HepG2 (cell line): Measurements from ENCODE around the gene HSPA1B. TPM values are rescaled to one million over a fixed set of nuclear protein-coding genes. Genes with fewer than 3 reads are reported as not detected.

Source experiments
- HOXA9 ChIP-seq: sonication (generic); formaldehyde crosslinking; IDR thresholded peaks from 2 replicates; pipeline ENCODE4 v1.8.1; 2022; ENCODE audit warnings: missing genetic modification reagents, mild to moderate bottlenecking, moderate library complexity, borderline replicate concordance
- PCBP2 ChIP-seq: fragments of 200-400 bp; formaldehyde crosslinking; optimal IDR thresholded peaks from 2 replicates; pipeline ENCODE3; 2018; ENCODE audit warnings: low read length, low read depth; ENCODE audit not compliant: poor library complexity, severe bottlenecking
- YEATS4 ChIP-seq: sonication (generic); formaldehyde crosslinking; IDR thresholded peaks from 2 replicates; pipeline ENCODE4 v1.4.0; 2020; ENCODE audit warnings: missing genetic modification reagents, borderline replicate concordance
- ZNF383 ChIP-seq: sonication (generic); formaldehyde crosslinking; IDR thresholded peaks from 2 replicates; pipeline ENCODE4 v1.4.0; 2020; ENCODE audit warnings: missing genetic modification reagents, mild to moderate bottlenecking, borderline replicate concordance
- ZNF672 ChIP-seq: sonication (generic); formaldehyde crosslinking; IDR thresholded peaks from 2 replicates; pipeline ENCODE4 v1.8.1; 2022; ENCODE audit warnings: missing genetic modification reagents
- polyA plus RNA-seq, 8 experiments: library from polyadenylated mRNA; depleted of rRNA in 3 of 8; stranded (reverse) in 7 of 8; unstranded in 1 of 8; fragments of >200 nt; fragmentation: Illumina TruSeq in 4 of 8; extraction: Trizol in 4 of 8; gene quantifications; 2 replicates each; pipeline versions ENCODE4 v1.2.1 to v1.2.3, GENCODE V29; 2011 to 2016; ENCODE audit warnings: low read depth in 4 of 8, missing spikeins in 1 of 8, mixed read lengths in 1 of 8; ENCODE audit not compliant: insufficient read depth in 1 of 8
- total RNA-seq, 5 experiments: library from RNA; depleted of rRNA; stranded (reverse); fragments of >200 nt; fragmentation: Illumina TruSeq; extraction: Trizol; gene quantifications; 2 replicates each; pipeline ENCODE4 v1.2.3, GENCODE V29; 2016; ENCODE audit warnings: low read depth in 1 of 5
- TF ChIP-seq, protein P1 (sequence below): sonication (generic); formaldehyde crosslinking; IDR thresholded peaks from 2 replicates; pipeline ENCODE4 v1.9.0; 2022; ENCODE audit warnings: low read depth, missing genetic modification reagents
- TF ChIP-seq, protein P2 (sequence below): sonication (generic); formaldehyde crosslinking; IDR thresholded peaks from 2 replicates; pipeline ENCODE4 v1.4.0; 2020; ENCODE audit warnings: missing genetic modification reagents, borderline replicate concordance
- TF ChIP-seq, protein P3 (sequence below): sonication (generic); formaldehyde crosslinking; IDR thresholded peaks from 2 replicates; pipeline ENCODE4 v1.5.1; 2020; ENCODE audit warnings: missing genetic modification reagents, mild to moderate bottlenecking, borderline replicate concordance
- TF ChIP-seq, protein P4 (sequence below): sonication (generic); formaldehyde crosslinking; IDR thresholded peaks from 2 replicates; pipeline ENCODE4 v1.4.0; 2020; ENCODE audit warnings: missing genetic modification reagents
- TF ChIP-seq, protein P5 (sequence below): sonication (generic); formaldehyde crosslinking; IDR thresholded peaks from 2 replicates; pipeline ENCODE4 v1.8.1; 2022; ENCODE audit warnings: low read depth, mild to moderate bottlenecking, missing genetic modification reagents
- TF ChIP-seq, protein P6 (sequence below): IDR thresholded peaks from 2 replicates; pipeline ENCODE4 v1.6.1; 2012; ENCODE audit warnings: low read length, improper control_type of control experiment

Gene HSPA1B
- total and polyA plus RNA-seq, 2 of the 13 experiments (the other 11 are each of a cell fraction or from before 2014, with no cell fraction given): 26.0 to 186 TPM

DNA sequence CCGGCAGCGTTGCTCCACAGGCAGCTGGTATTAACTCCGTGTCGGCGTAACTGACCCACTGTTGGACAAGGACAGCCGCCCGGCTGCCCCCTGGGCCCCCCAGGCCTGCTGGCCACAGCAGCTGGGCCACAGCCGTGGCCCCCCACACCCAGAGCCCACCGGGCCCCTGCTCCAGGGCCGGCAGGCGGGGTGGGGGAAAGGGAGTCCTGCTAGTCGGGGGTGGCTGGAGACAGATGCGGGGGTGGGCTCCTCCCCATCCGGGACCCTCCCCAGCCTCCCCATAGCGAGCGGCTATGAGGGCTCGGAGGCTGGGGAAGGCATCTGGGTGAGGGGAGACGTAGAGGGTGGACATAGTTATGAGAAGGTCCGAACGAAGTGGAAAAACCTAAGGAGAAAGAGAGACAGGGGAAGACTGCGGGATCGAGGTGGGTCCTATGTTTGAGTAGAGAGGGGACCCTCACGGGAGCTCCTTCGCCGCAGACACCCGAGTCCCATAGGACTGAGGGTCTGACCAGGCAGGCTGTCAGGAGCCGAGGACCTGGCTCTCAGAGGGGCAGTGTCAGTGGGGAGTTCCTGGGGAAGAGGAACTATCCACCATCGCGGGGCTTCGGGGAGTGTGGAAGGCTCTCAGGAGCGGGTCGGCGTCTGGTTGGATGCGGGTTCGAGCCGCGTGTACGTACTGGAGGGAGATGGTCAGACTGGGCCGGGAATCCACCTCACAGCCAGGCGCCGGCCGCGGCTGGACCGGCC is 32.5 kb upstream of the HSPA1B start (continued):
- TF ChIP-seq, protein P1, sequence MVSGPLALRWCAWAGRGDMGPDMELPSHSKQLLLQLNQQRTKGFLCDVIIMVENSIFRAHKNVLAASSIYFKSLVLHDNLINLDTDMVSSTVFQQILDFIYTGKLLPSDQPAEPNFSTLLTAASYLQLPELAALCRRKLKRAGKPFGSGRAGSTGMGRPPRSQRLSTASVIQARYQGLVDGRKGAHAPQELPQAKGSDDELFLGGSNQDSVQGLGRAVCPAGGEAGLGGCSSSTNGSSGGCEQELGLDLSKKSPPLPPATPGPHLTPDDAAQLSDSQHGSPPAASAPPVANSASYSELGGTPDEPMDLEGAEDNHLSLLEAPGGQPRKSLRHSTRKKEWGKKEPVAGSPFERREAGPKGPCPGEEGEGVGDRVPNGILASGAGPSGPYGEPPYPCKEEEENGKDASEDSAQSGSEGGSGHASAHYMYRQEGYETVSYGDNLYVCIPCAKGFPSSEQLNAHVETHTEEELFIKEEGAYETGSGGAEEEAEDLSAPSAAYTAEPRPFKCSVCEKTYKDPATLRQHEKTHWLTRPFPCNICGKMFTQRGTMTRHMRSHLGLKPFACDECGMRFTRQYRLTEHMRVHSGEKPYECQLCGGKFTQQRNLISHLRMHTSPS (CRISPR knock-in tag): no peak
- TF ChIP-seq, protein P2, sequence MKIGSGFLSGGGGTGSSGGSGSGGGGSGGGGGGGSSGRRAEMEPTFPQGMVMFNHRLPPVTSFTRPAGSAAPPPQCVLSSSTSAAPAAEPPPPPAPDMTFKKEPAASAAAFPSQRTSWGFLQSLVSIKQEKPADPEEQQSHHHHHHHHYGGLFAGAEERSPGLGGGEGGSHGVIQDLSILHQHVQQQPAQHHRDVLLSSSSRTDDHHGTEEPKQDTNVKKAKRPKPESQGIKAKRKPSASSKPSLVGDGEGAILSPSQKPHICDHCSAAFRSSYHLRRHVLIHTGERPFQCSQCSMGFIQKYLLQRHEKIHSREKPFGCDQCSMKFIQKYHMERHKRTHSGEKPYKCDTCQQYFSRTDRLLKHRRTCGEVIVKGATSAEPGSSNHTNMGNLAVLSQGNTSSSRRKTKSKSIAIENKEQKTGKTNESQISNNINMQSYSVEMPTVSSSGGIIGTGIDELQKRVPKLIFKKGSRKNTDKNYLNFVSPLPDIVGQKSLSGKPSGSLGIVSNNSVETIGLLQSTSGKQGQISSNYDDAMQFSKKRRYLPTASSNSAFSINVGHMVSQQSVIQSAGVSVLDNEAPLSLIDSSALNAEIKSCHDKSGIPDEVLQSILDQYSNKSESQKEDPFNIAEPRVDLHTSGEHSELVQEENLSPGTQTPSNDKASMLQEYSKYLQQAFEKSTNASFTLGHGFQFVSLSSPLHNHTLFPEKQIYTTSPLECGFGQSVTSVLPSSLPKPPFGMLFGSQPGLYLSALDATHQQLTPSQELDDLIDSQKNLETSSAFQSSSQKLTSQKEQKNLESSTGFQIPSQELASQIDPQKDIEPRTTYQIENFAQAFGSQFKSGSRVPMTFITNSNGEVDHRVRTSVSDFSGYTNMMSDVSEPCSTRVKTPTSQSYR (CRISPR knock-in tag): no peak
- TF ChIP-seq PCBP2: no peak
- TF ChIP-seq ZNF672 (CRISPR knock-in tag): no peak
- TF ChIP-seq, protein P3, sequence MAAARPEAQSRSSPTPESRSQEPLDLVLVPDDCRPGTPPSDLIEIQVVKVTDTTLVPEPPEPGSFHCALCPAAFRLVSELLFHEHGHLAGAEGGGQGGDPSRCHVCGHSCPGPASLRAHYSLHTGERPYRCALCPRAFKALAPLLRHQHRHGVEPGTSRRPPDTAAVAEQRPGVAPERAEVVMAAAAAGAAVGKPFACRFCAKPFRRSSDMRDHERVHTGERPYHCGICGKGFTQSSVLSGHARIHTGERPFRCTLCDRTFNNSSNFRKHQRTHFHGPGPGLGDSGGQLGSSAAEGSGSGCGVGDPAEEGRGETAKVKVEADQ: no peak
- TF ChIP-seq ZNF383 (CRISPR knock-in tag): peak; percentile 81; the same call in 1 of the 2 replicates
- TF ChIP-seq HOXA9: 0 out of 2 replicates have a peak, but pooled peaks have one; percentile 14
- no peak for TF ChIP-seq YEATS4 (CRISPR knock-in tag)
- TF ChIP-seq, protein P4, sequence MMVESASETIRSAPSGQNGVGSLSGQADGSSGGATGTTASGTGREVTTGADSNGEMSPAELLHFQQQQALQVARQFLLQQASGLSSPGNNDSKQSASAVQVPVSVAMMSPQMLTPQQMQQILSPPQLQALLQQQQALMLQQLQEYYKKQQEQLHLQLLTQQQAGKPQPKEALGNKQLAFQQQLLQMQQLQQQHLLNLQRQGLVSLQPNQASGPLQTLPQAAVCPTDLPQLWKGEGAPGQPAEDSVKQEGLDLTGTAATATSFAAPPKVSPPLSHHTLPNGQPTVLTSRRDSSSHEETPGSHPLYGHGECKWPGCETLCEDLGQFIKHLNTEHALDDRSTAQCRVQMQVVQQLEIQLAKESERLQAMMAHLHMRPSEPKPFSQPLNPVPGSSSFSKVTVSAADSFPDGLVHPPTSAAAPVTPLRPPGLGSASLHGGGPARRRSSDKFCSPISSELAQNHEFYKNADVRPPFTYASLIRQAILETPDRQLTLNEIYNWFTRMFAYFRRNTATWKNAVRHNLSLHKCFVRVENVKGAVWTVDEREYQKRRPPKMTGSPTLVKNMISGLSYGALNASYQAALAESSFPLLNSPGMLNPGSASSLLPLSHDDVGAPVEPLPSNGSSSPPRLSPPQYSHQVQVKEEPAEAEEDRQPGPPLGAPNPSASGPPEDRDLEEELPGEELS (CRISPR knock-in tag): no peak
- TF ChIP-seq, protein P5, sequence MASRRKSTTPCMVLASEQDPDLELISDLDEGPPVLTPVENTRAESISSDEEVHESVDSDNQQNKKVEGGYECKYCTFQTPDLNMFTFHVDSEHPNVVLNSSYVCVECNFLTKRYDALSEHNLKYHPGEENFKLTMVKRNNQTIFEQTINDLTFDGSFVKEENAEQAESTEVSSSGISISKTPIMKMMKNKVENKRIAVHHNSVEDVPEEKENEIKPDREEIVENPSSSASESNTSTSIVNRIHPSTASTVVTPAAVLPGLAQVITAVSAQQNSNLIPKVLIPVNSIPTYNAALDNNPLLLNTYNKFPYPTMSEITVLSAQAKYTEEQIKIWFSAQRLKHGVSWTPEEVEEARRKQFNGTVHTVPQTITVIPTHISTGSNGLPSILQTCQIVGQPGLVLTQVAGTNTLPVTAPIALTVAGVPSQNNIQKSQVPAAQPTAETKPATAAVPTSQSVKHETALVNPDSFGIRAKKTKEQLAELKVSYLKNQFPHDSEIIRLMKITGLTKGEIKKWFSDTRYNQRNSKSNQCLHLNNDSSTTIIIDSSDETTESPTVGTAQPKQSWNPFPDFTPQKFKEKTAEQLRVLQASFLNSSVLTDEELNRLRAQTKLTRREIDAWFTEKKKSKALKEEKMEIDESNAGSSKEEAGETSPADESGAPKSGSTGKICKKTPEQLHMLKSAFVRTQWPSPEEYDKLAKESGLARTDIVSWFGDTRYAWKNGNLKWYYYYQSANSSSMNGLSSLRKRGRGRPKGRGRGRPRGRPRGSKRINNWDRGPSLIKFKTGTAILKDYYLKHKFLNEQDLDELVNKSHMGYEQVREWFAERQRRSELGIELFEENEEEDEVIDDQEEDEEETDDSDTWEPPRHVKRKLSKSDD: no peak
- TF ChIP-seq, protein P6, sequence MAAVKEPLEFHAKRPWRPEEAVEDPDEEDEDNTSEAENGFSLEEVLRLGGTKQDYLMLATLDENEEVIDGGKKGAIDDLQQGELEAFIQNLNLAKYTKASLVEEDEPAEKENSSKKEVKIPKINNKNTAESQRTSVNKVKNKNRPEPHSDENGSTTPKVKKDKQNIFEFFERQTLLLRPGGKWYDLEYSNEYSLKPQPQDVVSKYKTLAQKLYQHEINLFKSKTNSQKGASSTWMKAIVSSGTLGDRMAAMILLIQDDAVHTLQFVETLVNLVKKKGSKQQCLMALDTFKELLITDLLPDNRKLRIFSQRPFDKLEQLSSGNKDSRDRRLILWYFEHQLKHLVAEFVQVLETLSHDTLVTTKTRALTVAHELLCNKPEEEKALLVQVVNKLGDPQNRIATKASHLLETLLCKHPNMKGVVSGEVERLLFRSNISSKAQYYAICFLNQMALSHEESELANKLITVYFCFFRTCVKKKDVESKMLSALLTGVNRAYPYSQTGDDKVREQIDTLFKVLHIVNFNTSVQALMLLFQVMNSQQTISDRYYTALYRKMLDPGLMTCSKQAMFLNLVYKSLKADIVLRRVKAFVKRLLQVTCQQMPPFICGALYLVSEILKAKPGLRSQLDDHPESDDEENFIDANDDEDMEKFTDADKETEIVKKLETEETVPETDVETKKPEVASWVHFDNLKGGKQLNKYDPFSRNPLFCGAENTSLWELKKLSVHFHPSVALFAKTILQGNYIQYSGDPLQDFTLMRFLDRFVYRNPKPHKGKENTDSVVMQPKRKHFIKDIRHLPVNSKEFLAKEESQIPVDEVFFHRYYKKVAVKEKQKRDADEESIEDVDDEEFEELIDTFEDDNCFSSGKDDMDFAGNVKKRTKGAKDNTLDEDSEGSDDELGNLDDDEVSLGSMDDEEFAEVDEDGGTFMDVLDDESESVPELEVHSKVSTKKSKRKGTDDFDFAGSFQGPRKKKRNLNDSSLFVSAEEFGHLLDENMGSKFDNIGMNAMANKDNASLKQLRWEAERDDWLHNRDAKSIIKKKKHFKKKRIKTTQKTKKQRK: no peak
